ENCODE measurements around the gene MAGI3. TPM values are rescaled to one million over a fixed set of nuclear protein-coding genes. Genes with fewer than 3 reads are reported as not detected.
A peak's percentile ranks its signal among the peaks of the same experiment; 100 is the strongest.
"Not testable (repeated sequence)": the region's sequence is repeated elsewhere in the genome, so short reads cannot be mapped to it uniquely, and the experiment has no call there.

Gene MAGI3
- total RNA-seq, 1 donor from 2014 or later, result 31.1 TPM

DNA sequence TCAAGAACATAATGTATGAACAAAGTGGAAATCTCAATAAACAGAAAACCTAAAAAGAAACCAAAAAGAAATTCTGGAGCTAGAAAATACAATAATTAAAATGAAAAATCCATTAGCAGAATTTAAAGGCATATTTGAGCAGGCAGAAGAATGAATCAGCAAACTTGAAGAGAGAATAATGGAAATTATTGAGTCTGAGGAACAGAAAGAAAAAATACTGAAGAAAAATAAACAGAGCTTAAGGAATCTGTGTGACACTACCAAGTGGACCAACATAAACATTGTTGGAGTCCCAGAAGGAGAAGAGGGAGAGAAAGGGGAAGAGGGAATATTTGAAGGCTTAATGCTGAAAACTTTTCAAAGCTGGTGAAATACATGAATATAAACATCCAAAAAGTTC, 54.5 kb downstream of the MAGI3 start:
- no peak for DNase-seq

GRCh38 chr1:113451710-113452109, 61.4 kb downstream of the MAGI3 start:
- DNase-seq, result no peak

DNA sequence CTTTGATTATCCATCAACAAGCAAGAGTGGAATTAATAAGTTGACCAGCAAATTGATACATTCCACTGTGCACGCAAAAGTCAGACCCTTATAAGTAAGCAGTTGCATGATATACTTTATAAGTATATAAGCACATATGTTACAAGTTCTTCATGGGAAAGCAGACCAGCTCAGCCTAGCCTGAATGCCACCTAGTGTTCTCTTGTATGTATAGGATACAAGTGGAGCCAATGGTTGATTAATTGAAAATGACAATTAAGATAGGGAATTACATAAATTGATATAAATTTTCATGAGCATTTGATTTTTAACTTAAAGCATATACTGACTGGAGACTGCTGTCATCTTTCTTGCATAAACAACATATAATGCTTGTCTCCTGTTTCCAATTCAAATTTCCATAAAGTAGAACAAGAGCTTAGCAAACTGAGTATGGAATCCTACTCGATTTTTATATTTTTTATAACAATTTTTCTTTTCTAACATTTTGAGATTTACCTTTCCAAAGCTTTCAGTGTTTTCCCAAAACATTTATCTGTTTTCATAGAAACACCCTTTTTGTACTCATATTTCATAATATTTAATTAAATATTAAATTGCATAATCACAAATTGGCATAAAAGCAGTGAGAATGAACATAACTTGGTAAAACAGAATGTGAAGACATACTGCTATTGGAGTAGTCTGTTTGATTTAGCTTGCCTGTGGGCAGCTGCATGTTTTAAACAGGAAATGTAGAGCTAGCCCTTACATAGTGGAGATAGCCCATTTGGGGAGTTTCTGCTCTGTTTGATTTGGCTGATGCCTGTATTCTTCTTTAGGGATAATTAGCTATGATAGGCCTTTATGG, 62.8 kb downstream of the MAGI3 start:
- peak; percentile 43 for DNase-seq

DNA sequence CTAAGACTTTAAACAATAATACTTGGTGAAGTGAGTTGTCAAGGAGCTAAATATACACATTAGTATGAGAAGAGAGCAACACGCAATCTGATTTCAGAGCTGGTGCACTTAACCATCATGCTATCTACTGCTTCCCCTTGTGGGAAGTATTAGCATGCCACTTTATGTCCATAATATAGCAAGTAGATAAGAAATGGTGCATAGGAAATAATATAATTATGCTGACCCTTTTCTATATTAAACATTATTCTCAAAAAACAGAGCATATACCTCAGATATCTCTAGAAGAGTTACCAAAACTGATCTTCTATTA, 63.4 kb downstream of the MAGI3 start:
- DNase-seq, result no peak

DNA sequence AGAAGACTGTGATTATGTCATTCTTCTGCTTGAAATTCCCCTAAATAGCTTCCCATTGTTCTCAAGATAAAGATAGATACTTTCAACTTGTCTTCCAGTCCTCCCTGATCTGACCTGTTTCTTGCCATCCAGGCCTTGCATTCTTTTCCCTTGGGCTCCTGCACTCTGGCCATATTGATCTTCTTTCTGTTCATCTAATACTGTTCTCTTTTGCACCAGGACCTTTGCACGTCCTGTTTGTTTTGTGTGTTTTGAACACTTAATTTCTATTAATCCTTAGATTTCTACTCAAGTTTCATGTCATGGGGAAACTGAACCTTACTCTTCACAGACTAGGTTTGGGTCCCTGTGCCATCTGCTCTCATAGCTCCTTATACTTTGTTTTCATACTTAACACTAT, 65.1 kb downstream of the MAGI3 start:
- DNase-seq, result no peak

GRCh38 chr1:113456967-113457366, 66.7 kb downstream of the MAGI3 start:
- DNase-seq, result peak; percentile 18

- no peak for DNase-seq
These were observed 69.0 kb downstream of the MAGI3 start for GRCh38 chr1:113459279-113459678.

- DNase-seq, result no peak
These were observed 77.7 kb downstream of the MAGI3 start for GRCh38 chr1:113467991-113468390.

GRCh38 chr1:113478427-113479195, 88.3 kb downstream of the MAGI3 start:
- not testable (repeated sequence) for DNase-seq

DNA sequence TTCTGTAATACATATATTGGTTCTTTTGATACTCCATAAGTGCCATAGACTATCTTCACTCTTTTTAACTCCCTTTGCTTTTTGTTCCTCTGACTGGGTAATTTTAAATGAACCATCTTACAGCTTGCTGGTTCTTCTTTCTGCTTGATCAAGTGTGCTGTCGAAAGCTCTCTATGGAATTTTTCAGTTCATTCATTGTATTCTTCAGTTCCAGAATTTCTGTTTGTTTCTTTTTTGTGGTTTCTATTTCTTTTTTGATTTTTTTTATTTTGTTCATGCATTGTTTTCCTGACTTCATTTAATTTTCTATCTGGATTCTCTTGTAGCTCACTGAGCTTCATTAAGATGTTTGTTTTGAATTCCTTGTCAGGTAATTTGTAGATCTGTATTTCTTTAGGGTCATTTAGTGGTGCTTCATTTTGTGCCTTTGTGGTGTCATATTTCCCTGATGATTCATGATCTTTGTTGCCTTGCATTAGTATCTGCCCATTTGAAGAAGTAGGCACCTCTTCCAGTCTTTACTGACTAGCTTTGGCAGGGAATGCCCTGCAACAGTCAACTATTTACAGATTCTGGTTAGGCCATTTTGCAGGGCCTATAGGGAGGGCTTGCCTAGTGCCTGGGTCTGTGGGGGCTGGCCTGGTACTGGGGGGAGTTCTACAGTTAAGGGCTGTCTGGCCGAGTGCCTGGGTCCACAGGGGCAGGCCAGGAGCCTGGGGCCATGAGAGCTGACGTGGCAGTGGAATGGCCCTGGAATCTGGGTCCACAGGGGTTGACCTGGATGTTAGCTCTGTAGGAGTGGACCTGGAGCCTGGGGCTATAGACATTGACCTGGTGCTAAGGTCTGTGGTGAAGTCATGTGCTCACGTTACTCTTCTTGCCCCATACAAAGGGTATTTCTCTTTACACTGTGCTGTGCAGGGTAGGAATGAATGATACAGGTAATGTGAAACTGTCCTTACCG, 89.7 kb downstream of the MAGI3 start:
- no peak for DNase-seq

DNA sequence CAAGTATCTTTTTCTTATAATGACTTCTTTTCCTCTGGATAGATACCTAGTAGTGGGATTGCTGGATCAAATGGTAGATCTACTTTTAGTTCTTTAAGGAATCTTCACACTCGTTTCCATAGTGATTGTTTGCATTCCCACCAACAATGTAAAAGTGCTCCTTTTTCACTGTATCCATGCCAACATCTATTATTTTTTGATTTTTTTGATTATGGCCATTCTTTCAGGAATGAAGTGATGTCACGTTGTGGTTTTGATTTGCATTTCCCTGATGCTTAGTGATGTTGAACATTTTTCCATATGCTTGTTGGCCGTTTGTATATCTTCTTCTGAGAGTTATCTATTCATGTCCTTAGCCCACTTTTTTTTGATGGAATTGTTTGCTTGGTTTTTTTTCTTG, 94.8 kb downstream of the MAGI3 start:
- DNase-seq, result not testable (repeated sequence)

DNA sequence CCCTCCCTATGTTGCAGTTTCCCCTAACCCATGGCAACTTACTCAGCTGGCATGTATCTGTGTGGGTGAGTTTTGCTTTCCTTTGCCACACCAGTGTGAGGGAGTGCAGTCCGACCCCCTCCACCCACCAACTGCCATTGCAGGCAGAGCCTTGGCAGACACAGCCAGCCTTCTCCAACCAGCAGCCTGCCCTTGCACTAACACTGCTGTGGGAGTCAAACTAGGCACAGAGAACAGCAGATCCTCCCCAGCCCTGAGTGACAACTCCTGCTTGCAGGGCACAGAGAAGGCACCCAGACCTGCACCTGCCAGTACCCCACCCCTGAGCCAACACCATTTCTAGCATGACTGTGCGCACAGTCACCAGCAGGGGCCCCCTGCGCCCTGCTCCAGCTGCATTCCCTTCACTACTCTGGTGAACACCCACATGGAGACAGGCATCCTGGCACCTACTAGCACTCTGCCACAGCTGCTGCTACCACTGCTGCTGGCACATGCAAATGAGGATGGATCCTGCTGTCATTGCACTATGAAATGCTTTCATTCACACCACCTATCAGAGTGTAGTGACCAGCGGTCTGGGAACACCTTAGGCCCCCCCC, 98.4 kb downstream of the MAGI3 start:
- no peak for DNase-seq

DNA sequence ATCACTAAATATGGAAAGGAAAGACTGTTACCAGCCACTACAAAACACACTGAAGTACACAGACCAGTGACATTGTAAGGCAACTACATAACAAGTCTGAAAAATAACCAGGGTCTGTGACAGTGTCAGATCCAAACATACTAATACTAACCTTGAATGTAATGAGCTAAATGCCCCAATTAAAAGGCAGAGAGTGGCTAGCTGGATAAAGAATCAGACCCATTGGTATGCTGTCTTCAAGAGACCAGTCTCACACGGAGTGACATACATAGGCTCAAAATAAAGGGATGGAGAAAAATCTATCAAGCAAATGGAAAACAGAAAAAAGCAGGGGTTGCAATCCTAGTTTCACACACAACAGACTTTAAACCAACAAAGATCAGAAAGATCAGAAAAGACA, 100.1 kb downstream of the MAGI3 start:
- no peak for DNase-seq

DNA sequence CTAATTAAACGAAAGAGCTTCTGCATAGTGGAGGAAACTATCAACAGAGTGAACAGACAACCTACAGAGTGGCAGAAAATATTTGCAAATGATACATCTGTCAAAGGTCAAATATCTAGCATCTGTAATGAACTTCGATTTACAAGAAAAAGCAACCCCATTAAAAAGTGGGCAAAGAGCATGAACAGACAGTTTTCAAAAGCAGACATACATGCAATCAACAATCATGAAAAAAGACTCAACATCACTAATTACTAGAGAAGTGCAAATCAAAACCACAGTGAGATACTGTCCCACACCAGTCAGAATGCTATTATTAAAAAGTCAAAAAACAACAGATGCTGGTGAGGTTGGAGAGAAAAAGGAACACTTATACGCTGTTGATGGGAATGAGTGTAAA, 103.2 kb downstream of the MAGI3 start:
- DNase-seq, result no peak

- no peak for DNase-seq
These were observed 115.0 kb downstream of the MAGI3 start for GRCh38 chr1:113505357-113505756.

DNA sequence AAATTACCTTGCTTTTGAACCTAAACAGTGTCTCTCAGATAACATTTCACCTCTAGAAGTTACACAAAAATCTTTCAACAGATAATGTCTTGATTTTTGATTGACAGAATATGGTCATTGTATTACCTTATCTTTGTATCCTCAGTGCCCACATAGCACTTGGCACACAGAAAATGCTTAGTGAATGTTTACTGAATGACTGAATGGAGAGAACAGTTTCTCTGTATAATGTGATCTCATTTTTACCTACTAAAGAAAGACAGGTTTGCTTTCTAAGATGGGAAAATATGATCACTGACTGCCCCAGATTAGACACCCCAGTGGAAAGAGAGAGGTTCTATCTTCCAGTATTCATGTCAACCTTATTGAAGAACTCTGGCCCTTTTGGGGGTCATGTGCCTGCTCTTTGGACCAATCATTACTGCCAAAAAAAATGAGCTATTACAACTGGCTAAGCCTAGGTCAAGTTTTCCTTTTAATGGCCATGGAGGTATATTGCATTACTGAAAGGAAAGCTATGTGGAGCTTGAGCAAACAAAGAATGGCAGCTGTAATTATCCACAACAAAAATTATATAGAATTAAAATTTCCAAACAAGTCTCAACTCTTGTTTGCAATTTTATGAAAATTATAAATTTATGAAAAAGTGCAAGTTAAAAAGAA, 117.4 kb downstream of the MAGI3 start:
- DNase-seq, result no peak

- DNase-seq, result no peak
These were observed 118.2 kb downstream of the MAGI3 start for GRCh38 chr1:113508364-113509164.

GRCh38 chr1:113509766-113510165, 119.5 kb downstream of the MAGI3 start:
- DNase-seq, result not testable (repeated sequence)

DNA sequence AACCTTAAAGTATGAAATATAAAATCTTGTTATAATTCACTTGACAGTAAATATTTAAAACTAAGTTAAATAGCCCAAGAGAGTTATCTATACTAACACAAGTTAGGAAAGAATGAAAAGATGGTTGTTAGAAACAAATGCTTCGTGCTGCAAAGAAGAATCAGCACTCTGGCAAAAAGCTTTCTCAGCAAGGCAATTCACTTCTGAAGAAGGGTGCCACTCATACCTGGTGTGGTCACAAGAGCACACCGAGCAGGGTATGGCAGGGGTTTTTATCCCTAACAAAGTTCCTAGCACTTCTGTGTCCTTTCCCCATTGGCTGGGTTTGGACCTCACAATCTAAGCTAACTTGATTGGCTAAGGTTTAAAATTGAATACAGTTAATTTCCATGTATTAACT, 121.0 kb downstream of the MAGI3 start:
- no peak for DNase-seq

DNA sequence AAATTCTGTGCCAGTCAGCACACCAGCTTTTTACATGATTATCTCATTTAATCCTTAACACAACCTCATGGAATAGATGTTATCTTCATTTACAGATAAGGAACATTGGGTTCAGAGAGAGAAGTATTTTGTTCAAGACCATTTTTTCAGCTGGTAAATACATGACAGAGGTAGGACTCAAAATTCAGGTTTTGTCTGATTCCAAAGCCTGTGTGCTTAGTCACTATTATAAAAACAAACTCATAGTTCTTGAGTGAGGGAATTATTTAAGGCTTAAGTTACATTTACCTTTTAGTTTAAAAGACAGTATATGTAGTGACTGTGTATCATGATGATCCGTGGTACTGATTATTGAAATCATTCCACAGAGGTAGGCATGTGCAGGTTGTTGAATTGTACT, 125.2 kb downstream of the MAGI3 start:
- DNase-seq, result peak; percentile 30

- DNase-seq, result no peak
These were observed 127.0 kb downstream of the MAGI3 start for GRCh38 chr1:113517346-113517745.

Data from tongue (tissue), 2 donors.